ENCODE measurements around the gene GAPT. TPM values are rescaled to one million over a fixed set of nuclear protein-coding genes. Genes with fewer than 3 reads are reported as not detected.

Gene GAPT
- polyA plus RNA-seq (ENCODE audit: insufficient read length in 4 of 4) = 1 to 10 TPM in 3 of 4 donors, under 1 TPM in 1; 0.93 to 1.4 (median 1.2) TPM

DNA sequence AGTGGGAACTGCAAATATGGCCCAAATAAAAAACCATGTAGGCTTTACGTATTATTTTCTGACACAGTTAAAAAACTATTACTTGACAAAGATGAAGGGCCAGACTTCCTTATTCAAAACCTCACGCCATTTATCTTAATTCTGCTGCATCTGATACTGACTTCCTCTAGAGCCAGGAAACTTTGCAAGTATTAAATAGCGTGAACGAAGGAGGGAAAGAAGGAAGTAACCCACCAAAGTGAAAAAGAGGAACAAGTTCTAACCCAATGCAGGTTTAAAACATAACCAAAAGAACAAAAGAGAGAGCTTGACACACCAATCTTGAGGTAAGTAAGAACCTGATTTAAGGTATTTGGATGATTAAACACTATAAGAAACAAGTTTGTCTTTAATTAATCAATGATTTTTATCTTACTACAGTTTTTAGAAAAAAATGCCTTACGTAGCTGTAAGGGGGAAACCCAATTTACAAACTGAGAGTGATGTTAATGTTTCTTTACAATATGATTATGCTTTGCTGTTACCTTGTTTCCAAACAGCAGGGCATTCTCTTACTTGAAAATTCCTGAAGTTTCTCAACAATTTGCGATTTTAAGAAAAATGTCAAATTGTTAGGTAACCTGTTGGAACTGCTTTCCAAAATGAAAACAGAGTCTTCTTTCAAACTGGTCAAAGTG lies at the start of gene GAPT:
Gene GAPT, plus strand, starts transcription at position 220 of the 677 bp plus-strand sequence. CDS start 3,102 bp downstream, outside the sequence.
- DNase-seq (ENCODE audit: low read depth in 4 of 4, low spot score in 3 of 4) = no peak

DNA sequence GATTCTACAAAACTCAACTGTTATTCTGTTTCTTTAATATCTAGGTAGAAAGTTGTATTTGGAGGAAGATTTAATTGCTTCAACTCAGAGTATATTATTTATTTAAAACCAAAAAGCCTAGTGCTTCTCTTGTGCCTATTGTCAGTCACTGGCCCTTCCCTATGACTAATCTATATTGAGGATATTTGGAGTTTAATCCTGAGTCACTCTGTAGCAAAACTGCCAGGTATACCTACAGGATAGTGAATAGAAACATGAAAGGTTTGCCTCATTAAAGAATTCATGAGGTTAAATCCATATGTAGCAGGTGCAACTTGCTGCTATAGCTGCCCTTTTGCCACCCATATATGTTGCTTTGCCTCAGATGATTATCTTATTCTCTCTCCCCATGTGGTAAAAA lies 46.4 kb upstream of the GAPT start:
- no peak for DNase-seq (ENCODE audit: low read depth in 4 of 4, low spot score in 3 of 4)

DNA sequence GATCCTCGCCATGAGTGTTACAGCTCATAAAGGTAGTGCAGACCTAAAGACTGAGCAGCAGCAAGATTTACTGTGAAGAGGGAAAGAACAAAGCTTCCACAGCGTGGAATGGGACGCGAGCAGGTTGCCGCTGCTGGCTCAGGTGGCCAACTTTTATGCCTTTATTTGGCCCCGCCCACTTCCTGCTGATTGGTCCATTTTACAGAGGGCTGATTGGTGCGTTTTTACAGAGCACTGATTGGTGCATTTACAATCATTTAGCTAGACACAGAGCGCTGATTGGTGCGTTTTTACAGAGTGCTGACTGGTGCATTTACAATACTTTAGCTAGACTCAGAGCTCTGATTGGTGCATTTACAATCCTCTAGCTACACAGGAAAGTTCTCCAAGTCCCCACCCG lies 45.2 kb upstream of the GAPT start:
- no peak for DNase-seq (ENCODE audit: low read depth in 4 of 4, low spot score in 3 of 4)

DNA sequence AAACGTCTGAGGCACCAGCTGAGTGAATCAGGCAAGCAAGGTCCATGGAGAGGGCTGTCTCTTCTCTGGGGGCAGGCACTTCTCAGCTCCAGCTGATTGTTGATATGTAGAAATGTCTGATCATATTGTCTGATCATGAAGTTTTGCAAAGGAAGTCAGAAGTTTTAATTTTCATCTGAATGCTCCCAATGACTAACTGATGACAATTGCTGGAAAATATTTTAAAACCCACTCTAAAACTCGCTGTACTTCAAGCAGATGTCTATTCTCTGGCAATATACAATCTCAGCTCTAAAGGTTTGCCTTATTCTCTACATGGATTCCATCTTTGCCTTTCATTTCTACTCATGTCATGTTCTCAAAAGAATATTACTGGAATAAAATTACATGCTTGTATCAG lies 44.0 kb upstream of the GAPT start:
- DNase-seq (ENCODE audit: low read depth in 4 of 4, low spot score in 3 of 4) = no peak

DNA sequence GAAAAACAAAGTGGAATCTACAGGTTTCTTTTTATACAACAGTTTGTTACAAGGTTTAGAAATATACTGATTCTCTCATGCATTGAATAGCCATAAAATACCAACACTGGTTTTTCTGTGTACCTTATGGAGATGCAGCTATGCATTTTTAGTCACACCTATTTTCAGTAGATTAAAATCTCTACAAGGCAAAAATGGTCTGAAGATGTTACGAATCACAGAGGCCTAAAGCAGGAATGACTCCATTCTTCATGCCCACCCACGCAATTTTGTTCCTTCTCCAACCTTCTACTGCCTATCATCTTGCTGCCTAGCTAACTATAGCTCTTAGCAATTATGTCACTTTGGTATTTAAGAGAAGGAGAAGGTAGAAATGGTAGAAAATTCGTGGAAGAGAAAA lies 41.2 kb upstream of the GAPT start:
- no peak for DNase-seq (ENCODE audit: low read depth in 4 of 4, low spot score in 3 of 4)

DNA sequence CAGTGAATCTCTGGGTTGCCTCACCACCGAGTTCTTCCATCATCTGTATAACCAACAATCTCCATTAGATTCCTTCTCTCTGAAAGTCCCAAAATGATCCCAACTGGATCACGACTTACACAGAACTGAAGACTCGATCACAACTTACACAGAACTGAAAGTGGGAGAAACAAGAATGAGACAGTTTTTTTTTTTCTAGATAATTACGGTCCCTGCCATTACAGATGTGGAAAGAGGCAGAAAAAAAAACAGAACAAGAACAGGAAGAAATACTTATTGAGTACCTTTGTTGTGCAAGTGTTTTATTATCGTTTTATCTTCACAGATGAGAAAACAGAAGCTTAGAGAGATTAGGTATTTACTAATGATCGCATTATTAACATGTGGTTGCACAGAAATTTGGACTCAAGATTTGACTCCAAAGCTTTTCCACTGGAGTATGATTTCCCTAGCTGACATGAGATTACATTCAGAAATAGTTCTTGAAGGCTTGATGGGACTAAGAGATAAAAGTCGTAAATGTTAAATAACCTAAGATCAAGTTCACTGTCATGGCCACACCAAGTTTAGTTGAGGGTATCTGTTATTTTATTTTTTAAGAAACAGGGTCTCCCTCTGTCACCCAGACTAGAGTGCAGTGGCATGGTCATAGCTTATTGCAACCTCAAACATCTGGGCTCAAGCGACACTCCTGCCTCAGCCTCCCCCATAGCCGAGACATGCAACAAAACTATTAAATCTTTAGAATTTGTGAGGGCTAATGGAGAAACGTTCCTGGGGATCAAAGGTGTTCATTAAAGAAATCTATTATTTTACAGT lies 40.2 kb upstream of the GAPT start:
- DNase-seq (ENCODE audit: low read depth in 4 of 4, low spot score in 3 of 4) = no peak

DNA sequence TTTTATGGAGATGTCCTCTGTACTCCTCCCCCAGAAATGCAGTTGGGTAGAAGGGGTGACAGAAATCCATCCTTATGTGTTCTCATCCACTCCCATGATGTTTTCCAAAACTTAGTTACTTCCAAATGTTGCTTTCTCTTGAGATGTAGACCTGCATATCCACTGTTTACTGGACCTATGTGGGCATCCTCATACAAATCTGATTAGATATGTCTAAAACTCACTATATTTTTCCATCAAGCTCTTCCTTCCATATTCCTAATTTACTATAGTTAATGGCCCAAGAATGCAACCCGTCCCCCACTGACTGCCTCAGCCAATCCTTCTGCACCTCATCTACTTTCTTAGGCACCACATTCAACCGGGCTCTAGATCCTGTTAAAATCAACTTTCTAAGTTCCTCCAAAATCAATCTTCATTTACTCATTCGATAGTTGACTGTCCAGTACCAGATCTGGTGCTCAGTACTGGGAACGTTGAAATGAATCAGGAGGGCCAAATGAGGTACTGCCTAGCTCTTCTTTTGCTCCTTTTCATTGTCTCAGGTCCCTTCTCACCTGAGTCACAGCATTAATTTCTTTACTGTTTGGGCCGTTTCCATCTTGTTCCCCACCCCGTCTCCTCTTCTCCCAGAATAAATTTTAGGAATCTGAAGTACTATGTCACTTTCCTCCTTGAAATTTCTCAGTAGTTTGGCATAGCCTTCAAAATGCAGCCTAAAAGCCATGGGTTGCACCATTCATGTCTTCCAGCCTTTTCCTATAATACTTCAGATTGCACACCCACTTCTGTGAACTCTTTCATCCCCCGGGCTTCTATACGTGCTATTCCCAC lies 39.3 kb upstream of the GAPT start:
- DNase-seq (ENCODE audit: low read depth in 4 of 4, low spot score in 3 of 4) = no peak

DNA sequence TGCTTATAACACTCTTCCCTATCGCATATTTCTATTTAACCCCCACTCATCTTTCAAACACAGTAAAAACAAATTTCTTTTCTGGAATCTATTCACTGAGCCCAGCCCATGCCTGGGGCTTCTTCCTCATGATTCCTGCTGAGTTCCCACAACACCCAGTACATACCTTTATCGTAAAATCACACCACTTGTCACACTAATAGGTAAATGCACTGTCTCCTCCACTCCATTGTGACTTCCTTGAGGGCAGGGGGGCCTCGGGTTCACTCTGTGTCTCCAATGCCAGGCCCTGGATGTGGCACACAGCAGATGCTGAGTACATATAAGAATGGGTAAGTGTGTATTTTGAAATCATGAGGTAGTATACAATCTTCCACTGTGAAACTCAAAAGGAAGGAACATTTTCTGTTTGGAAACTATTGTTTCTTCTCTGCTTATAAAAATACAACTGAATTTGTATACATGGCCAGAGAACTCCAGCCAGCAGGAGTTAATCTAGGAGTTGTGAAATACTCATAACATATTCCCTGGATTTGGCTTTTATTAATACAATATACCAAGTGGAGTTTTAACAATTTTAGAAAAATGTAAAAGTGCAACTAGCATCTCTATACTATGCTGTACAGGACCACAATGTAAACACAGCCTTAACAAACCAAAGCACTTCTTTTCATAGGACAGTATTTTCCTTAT lies 38.5 kb upstream of the GAPT start:
- DNase-seq (ENCODE audit: low read depth in 4 of 4, low spot score in 3 of 4) = no peak

DNA sequence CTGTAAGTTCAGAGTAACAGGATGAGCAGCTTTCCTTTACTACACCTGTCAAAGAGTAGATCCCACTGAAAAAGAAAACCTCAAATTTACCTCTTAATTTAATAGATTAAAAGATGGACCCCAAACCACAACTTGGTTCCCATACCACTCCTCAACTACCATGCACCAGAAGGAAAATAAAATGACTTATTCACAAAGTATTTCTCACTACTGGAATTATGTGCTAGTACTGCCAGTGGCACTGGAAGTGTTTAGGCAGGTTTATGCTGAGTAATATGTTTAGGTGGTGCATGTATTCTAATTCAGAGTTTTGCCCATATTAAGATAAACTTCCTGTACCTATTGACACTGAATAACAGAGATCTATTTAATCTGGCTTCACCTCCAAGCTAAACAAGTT lies 37.9 kb upstream of the GAPT start:
- DNase-seq (ENCODE audit: low read depth in 4 of 4, low spot score in 3 of 4) = no peak

DNA sequence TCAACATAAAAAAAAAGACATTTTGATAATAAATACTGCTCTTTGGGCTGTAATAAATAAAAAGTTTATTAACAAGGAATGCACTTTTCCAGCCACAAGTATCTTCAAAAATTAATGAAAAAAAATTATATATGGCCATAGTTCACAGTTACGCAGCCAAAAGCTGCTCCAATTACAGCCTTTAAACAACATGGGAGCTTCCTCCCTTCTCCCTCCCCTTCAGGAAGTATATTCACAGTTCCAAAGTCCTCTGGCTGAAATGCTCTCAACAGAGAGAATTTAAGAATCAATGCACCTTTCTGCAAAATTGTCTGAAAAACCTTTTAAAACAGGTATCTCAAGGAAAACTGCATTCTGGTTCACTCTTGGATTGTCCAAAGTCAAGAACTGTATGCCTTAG lies 37.2 kb upstream of the GAPT start:
- no peak for DNase-seq (ENCODE audit: low read depth in 4 of 4, low spot score in 3 of 4)

DNA sequence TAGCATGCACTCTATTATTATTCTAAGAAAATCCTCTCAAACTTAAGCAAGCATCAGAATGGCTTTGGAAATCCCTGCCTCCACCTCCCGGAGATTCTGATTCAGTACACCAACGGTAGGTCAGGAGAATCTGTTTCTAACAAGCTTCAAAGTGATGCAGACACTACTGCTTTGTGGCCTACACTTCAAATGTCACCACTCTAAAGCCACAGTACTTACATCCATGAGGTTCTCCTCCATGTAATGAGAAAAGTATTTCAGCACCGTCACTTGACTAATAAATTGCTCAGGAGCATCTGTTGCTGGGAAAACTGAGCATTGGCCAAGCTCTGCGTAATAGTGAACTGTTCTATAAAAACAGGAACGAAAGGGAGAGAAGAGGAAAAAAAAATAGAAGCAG lies 36.2 kb upstream of the GAPT start:
- DNase-seq (ENCODE audit: low read depth in 4 of 4, low spot score in 3 of 4) = no peak

DNA sequence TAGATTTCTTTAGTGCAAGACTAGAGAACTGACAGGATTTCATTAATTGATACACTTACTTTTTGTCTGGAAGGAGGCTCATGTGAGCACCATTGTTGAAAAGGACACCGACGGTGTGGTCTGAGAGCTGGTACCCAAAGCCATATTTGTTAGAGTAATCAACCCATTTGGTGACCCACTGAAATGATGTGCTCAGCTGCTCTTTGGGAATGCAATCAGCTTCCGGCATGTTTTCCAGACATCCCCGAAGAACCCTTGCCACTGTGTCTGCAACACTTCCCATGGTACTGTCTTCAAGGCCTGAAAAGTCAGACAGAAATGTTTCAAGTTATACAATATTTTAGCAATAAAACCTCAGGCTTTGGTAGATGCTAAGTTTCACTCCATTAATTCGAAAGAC lies 35.8 kb upstream of the GAPT start:
- DNase-seq (ENCODE audit: low read depth in 4 of 4, low spot score in 3 of 4) = no peak

DNA sequence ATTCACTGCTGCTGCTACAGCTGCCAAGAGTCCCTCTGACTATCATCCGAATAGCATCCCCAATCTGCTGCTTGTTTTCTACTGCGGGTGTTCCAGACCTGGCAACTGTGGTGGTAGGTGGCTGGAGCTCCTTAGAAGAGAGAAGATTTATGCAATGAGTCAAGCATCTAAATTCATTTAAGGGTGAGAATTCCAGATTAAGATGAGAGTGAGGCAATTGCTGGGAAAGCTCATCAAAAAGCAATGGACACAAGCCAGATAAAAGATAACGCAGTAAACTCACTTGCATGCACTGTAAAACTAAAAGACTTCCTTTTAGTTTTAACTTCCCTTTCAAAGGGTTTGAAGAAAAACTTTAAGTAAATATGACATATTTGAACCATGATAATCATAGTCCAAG lies 35.2 kb upstream of the GAPT start:
- DNase-seq (ENCODE audit: low read depth in 4 of 4, low spot score in 3 of 4) = no peak

DNA sequence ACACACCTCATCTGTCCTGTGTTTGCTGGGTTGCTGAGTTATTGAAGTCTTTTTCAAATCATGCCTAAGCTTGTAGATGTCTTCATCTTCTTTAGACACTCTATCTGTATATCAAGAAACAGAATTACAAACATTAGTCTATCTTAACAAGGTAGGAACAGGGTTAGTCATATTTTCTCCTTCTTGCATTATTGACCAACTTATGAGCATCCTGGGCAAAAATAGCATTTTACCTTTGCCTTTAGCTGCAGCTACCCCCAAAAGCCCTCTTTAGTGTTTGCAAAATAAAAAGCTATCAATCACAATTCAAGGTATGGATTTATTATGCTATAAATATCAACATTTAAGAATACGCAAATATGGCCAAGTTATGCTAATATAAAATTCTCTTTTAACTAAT lies 34.7 kb upstream of the GAPT start:
- no peak for DNase-seq (ENCODE audit: low read depth in 4 of 4, low spot score in 3 of 4)

DNA sequence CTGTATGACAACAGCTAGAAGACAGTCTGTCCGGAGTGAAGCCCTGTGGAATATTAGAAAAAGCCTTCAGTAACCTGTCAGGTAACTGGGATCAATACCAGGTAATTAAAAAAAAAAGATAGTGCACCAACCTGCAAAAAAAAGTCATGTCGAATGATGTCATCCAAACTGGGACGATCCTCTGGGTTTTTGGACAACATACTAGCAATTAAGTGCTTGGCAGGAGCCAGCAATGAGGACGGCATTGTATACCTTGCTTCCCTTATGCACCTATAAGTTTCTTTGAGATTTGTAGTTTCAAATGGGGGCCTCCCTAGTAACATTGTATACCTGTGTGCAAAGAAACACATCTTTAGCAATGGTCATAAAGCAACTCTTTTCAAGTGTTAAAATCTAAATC lies 34.2 kb upstream of the GAPT start:
- no peak for DNase-seq (ENCODE audit: low read depth in 4 of 4, low spot score in 3 of 4)

DNA sequence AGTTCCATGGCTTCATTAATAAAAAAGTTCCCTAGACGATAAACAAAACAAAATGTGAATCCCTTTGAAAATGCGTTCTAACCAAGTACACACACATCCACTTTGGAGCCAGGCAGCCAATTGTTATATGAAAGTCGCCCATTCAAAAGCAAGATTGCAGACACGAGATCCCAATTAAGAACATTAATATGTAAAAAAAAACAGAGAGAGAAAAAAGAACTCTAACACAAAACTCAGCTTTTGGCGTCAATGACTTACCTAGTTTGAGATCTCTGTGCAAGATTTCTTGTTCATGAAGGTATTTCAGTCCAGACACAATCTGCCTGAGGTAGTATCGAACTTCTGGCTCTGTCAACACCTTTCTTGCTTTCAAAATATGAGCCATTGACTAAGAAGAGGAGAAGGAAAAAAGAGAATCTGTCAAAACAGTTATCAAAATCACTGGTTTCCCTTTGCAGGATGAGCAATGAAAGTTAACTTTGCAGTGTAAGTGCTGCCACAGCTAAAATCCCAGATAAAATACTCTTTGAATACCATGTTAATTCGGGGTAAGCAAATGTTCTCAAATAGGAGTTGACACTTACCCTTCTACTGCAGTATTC lies 33.0 kb upstream of the GAPT start:
- no peak for DNase-seq (ENCODE audit: low read depth in 4 of 4, low spot score in 3 of 4)

DNA sequence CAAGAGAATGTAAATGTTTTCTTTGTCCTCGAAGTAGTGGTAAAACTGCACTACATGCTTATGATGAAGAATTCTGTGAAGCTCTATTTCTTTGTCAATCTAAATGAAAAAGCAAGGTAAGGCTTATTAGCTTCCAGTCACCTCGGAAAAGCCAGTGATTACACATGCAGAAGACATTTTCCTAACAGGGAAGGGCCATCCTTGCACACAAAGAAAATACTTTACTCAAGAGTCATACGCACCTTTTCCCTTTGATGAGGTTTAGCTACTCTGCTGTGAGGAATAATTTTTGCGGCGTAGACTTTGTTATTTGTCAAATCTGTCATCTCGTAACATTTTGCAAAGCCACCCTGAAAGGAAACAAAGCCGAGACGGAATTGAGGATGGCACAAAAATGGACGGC lies 32.5 kb upstream of the GAPT start:
- peak in 1 of 4 donors; percentile 12 for DNase-seq (ENCODE audit: low read depth in 4 of 4, low spot score in 3 of 4)

DNA sequence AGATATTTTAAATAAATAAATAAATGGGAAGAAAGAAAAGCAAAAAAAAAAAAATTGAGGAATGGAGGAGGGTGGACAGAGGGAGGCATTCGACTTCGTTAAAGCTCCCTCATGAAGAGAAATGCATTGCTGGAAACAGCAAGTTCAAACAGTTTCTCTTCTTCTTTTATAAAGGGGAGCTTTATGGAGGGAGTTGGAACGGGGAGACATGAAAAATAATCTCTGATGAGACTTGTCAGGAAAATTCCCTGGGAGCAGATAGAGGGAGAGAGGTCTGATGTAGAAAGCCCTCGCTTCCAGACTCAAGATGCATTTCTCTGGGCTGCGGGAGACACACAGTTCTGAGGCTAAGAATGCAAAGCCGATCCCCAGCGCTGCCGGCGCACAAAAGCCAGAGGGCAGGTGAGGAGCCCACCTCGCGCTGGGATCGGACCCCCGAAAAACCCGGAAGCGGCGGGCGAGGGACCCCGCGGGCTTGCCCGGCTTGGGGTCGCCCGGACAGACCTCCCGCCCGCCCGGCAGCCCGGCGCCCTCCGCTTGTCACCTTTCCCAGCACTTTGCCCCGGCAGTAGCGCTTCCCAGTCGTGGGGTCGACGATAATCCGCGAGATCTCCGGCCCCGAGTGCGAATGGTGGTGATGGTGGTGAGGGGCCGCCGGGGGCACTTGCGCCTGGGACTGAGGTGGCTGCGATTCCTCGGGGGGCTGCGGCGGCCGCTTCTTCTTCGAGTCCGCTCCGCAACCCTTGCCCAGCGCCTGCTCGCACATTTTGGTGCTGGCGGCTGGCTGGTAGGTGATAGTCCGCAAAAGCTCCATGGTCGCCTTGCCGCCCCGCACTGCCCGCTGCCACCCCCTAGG lies 31.9 kb upstream of the GAPT start:
- DNase-seq (ENCODE audit: low read depth in 4 of 4, low spot score in 3 of 4) = peak in 2 of 4 donors; percentile 29 to 32

DNA sequence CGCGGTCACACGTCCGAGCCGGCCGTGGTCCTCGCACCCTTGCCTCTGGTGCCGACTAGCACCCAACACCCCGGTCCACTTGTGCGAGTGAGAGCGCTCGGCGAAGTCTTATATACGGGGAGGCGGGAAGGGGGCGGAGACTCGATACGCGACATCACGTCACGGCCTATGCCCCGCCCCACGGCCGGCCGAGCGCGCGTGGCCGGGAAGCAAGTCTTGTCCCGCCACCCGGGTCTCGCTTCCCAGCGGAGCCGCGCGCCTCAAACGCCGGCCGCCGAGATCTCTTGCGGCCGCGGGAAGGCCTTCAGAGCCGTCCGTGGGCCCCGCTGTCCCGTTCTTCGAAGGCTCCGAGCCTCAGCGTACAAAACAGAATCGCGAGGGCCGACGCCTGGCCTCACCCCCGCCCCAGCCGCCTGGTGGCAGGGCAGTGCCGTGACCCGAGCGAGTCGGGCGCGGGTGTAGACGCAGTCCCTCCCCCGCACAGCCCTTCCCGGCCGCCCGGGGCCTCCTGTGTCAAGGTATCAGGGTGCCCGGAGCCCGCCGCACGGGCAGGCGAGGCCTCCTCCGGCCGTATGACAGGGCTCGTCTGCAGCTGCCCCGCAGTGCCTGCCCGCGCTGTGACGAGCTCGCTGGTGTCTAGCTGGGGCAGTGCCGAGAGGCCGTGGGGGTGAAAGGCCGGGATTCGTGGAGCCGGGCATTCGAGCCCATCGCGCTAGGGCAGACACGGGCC lies 31.1 kb upstream of the GAPT start, which contains the start of gene PLK2:
Gene PLK2, minus strand, starts transcription at position 85 of the 730 bp plus-strand sequence. CDS start 127 bp downstream, outside the sequence.
- DNase-seq (ENCODE audit: low read depth in 4 of 4, low spot score in 3 of 4) = peak; percentile 83 to 93 (median 86)

Data from left renal pelvis (tissue), 4 donors.